ENCODE data around the gene CLCF1. TPM values are rescaled to one million over a fixed set of nuclear protein-coding genes. Genes with fewer than 3 reads are reported as not detected.
A peak's percentile ranks its signal among the peaks of the same experiment; 100 is the strongest.

The CLCF1 gene
- polyA plus RNA-seq, 1 of the 3 experiments (the other 2 are of a cell fraction): 27.0 TPM

GRCh38 chr11:67351275-67352005 is 22.0 kb downstream of the CLCF1 start (continued):
- TF ChIP-seq PBX3 (IDR thresholded peaks at IDR 0.05): no peak
- TF ChIP-seq CTCF (IDR thresholded peaks at IDR 0.05): peak; percentile 86
- no peak for TF ChIP-seq ZBTB33 (IDR thresholded peaks at IDR 0.05; ENCODE audit: borderline replicate concordance, low read depth)
- TF ChIP-seq IRF3 (IDR thresholded peaks at IDR 0.05; ENCODE audit: low read depth, low read length): no peak
- TF ChIP-seq GABPA (IDR thresholded peaks at IDR 0.05; ENCODE audit: low read depth): no peak

- peaks cover 23 to 54% of the 10 kb centered on the region in 2 experiments; a peak in 3 of 4 replicates for H3K4me1 ChIP-seq (ENCODE audit: control insufficient read depth in 1 of 2, insufficient read depth in 2 of 2, low read depth in 1 of 2, low read length in 1 of 2)
- 83% methylated on average over 4 of the region's 4 CpGs for WGBS (ENCODE audit: low lambda C conversion rate)
- ChIA-PET POLR2A (no interaction called here), CTCF (interaction anchor here (1.0 to 20.0 kb wide), 15 partner anchors 7 to 269 kb away, joined by 3 to 955 read pairs (median 6); partner anchors contain the start of genes CLCF1 and PPP1CA)
- no peak overlapping the region for H3K9ac ChIP-seq
- no peak for DNase-seq
- no peaks in the 10 kb centered on the region for H3K9me3 ChIP-seq
- H3K27me3 ChIP-seq (ENCODE audit: insufficient read depth): no peaks in the 10 kb centered on the region
- no peaks in the 10 kb centered on the region for H3K36me3 ChIP-seq (replicated peaks in 1 of 2; ENCODE audit: control insufficient read depth in 1 of 2, insufficient read depth in 2 of 2, low read length in 1 of 2)
- no peak overlapping the region for H2AFZ ChIP-seq (ENCODE audit: low read depth)
- no peaks in the 10 kb centered on the region for H3K9me2 ChIP-seq
- no peak overlapping the region for H3K4me3 ChIP-seq (ENCODE audit: low read depth in 2 of 2, low read length in 1 of 2)
- H3K4me2 ChIP-seq: no peak overlapping the region
- peaks cover 16% of the 10 kb centered on the region for H3K79me2 ChIP-seq (ENCODE audit: insufficient read depth)
- peaks cover 3% of the 10 kb centered on the region; the same call in 1 of the 2 replicates for H4K20me1 ChIP-seq (ENCODE audit: insufficient read depth)
- H3F3A ChIP-seq (replicated peaks; ENCODE audit: insufficient read depth): peaks cover 46% of the 10 kb centered on the region
- no peak overlapping the region for H3K27ac ChIP-seq (ENCODE audit: low read depth in 2 of 2, low read length in 1 of 2)
- no peak for TF ChIP-seq ZBTB33 (IDR thresholded peaks at IDR 0.05; ENCODE audit: borderline replicate concordance, low read depth)
- no peak for TF ChIP-seq YY1 (IDR thresholded peaks at IDR 0.05; ENCODE audit: low read depth)
- TF ChIP-seq RXRA (IDR thresholded peaks at IDR 0.05; ENCODE audit: borderline replicate concordance, low read depth): no peak
- no peak for TF ChIP-seq RCOR1 (IDR thresholded peaks at IDR 0.05; ENCODE audit: low read length)
- TF ChIP-seq FOXM1 (IDR thresholded peaks at IDR 0.05; ENCODE audit: low read depth): no peak
- no peak for TF ChIP-seq RFX5 (IDR thresholded peaks at IDR 0.05; ENCODE audit: low read length)
- no peak for TF ChIP-seq TEAD4 (IDR thresholded peaks at IDR 0.05; ENCODE audit: borderline replicate concordance, insufficient read depth)
- no peak for TF ChIP-seq SMC3 (IDR thresholded peaks at IDR 0.05; ENCODE audit: low read depth, low read length)
- TF ChIP-seq EP300 (IDR thresholded peaks at IDR 0.05; ENCODE audit: borderline replicate concordance in 1 of 2, low read depth in 1 of 2, low read length in 1 of 2): no peak
- TF ChIP-seq SIN3A (IDR thresholded peaks at IDR 0.05; ENCODE audit: borderline replicate concordance, low read depth, low read length): no peak
- TF ChIP-seq TAF1 (IDR thresholded peaks at IDR 0.05; ENCODE audit: borderline replicate concordance, low read depth, low read length): no peak
- TF ChIP-seq PBX3 (IDR thresholded peaks at IDR 0.05): no peak
- TF ChIP-seq EZH2phosphoT487 (IDR thresholded peaks at IDR 0.05; ENCODE audit: borderline replicate concordance, low read depth): no peak
- no peak for TF ChIP-seq GATA2 (CRISPR knock-in tag; IDR thresholded peaks at IDR 0.05)
- no peak for TF ChIP-seq CHD2 (IDR thresholded peaks at IDR 0.05; ENCODE audit: low read length, partially characterized antibody)
- TF ChIP-seq MEF2A (IDR thresholded peaks at IDR 0.05; ENCODE audit: borderline replicate concordance, low read depth): no peak
- TF ChIP-seq GABPA (IDR thresholded peaks at IDR 0.05; ENCODE audit: low read depth): no peak
Observed at GRCh38 chr11:67349928-67350465, 23.4 kb downstream of the CLCF1 start.
